Fibroblast of pulmonary artery (primary cell): ENCODE measurements around the gene IGLON5.

Source experiments
- DNase-seq: peaks from one replicate; pipeline ENCODE4 v3.0.0-alpha.2; 2010; ENCODE audit warnings: low read depth
- H3K4me3 ChIP-seq: replicated peaks from 2 replicates; pipeline ENCODE4 v1.5.1; 2011; ENCODE audit warnings: low read depth, mild to moderate bottlenecking, control low read depth, low read length, moderate library complexity
- CTCF ChIP-seq: IDR thresholded peaks from 2 replicates; pipeline ENCODE4 v1.5.1; 2011; ENCODE audit warnings: mild to moderate bottlenecking, control low read depth, low read length, inconsistent platforms; ENCODE audit errors: missing control alignments

The IGLON5 gene

GRCh38 chr19:51316688-51317087 lies 5.2 kb downstream of the IGLON5 start:
- no peak overlapping the region for H3K4me3 ChIP-seq
- no peak for TF ChIP-seq CTCF

GRCh38 chr19:51317376-51317775 lies 5.9 kb downstream of the IGLON5 start:
- TF ChIP-seq CTCF: no peak
- DNase-seq: no peak
- H3K4me3 ChIP-seq: no peak overlapping the region

More at GRCh38 chr19:51316688-51317087, 5.2 kb downstream of the IGLON5 start:
- DNase-seq: no peak

- no peak for TF ChIP-seq CTCF
- no peak overlapping the region for H3K4me3 ChIP-seq
- no peak for DNase-seq
Observed at GRCh38 chr19:51317968-51318367, 6.5 kb downstream of the IGLON5 start.

GRCh38 chr19:51318687-51319648 lies 7.5 kb downstream of the IGLON5 start:
- DNase-seq: no peak
- TF ChIP-seq CTCF: no peak
- no peak overlapping the region for H3K4me3 ChIP-seq

- no peak for TF ChIP-seq CTCF
- H3K4me3 ChIP-seq: no peak overlapping the region
- DNase-seq: no peak
Observed at GRCh38 chr19:51319649-51320279, 8.3 kb downstream of the IGLON5 start.

GRCh38 chr19:51320280-51320657 lies 8.8 kb downstream of the IGLON5 start:
- no peak for TF ChIP-seq CTCF
- DNase-seq: no peak
- H3K4me3 ChIP-seq: no peak overlapping the region
